Measurements from ENCODE around the gene YIPF2.

YIPF2 gene

DNA sequence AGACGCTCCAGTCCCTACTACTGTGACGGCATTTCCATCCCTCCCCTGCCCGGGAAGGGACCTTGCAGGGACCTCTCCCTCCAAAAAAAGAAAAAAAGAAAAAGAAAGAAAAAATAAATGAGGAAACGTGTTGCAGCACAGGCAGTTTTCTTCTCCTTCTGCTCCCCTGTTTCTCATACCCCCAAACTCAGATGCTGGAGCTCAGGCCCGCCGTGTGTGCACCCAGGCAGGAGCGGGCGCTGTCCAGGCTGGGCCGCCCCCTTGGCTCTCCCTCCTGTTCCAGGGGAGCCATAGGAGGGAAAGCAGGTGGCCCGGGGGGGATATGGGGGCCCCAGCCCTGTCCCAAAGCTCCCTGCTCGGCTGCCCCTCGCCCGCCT is 5.8 kb downstream of the YIPF2 start:
- TF ChIP-seq, protein P1, sequence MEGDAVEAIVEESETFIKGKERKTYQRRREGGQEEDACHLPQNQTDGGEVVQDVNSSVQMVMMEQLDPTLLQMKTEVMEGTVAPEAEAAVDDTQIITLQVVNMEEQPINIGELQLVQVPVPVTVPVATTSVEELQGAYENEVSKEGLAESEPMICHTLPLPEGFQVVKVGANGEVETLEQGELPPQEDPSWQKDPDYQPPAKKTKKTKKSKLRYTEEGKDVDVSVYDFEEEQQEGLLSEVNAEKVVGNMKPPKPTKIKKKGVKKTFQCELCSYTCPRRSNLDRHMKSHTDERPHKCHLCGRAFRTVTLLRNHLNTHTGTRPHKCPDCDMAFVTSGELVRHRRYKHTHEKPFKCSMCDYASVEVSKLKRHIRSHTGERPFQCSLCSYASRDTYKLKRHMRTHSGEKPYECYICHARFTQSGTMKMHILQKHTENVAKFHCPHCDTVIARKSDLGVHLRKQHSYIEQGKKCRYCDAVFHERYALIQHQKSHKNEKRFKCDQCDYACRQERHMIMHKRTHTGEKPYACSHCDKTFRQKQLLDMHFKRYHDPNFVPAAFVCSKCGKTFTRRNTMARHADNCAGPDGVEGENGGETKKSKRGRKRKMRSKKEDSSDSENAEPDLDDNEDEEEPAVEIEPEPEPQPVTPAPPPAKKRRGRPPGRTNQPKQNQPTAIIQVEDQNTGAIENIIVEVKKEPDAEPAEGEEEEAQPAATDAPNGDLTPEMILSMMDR (IDR thresholded peaks at IDR 0.05; ENCODE audit: low read depth, low read length) = no peak
- no peak for DNase-seq (ENCODE audit: low read depth in 2 of 2)
- no peak overlapping the region for H3K4me3 ChIP-seq (replicated peaks in 1 of 2; ENCODE audit: low read depth in 2 of 2, low read length in 2 of 2)

DNA sequence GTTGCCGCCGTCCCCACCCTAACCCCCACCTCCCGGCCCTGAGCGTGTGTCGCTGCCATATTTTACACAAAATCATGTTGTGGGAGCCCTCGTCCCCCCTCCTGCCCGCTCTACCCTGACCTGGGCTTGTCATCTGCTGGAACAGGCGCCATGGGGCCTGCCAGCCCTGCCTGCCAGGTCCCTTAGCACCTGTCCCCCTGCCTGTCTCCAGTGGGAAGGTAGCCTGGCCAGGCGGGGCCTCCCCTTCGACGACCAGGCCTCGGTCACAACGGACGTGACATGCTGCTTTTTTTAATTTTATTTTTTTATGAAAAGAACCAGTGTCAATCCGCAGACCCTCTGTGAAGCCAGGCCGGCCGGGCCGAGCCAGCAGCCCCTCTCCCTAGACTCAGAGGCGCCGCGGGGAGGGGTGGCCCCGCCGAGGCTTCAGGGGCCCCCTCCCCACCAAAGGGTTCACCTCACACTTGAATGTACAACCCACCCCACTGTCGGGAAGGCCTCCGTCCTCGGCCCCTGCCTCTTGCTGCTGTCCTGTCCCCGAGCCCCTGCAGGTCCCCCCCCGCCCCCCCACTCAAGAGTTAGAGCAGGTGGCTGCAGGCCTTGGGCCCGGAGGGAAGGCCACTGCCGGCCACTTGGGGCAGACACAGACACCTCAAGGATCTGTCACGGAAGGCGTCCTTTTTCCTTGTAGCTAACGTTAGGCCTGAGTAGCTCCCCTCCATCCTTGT is 6.4 kb downstream of the YIPF2 start:
- no peak overlapping the region for H3K4me3 ChIP-seq (replicated peaks in 1 of 2; ENCODE audit: low read depth in 2 of 2, low read length in 2 of 2)
- TF ChIP-seq, protein P1 (IDR thresholded peaks at IDR 0.05; ENCODE audit: low read depth, low read length) = no peak
- DNase-seq (ENCODE audit: low read depth in 2 of 2) = no peak

DNA sequence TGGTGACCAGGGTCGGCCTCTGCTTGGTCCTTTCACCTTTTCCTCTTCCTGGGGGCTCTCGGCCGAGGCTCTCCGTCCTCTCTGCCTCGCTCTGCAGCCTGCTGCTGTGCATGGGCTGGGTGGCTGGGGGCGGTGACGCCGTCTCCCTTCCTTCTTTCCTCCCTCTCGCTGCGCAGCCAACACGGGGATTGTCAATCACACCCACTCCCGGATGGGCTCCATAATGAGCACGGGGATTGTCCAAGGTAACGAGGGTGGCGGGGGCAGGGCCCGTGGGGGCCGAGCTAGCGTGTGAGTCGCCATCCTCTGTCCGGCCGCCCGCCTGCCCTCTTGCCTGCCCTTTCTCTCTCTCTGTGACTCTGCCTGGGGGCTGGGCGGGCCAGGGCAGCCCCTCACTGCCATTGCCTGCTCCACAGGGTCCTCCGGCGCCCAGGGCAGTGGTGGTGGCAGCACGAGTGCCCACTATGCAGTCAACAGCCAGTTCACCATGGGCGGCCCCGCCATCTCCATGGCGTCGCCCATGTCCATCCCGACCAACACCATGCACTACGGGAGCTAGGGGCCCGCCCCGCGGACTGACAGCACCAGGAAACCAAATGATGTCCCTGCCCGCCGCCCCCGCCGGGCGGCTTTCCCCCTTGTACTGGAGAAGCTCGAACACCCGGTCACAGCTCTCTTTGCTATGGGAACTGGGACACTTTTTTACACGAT is 7.1 kb downstream of the YIPF2 start:
- DNase-seq (ENCODE audit: low read depth in 2 of 2) = no peak
- TF ChIP-seq, protein P1 (IDR thresholded peaks at IDR 0.05; ENCODE audit: low read depth, low read length) = no peak
- H3K4me3 ChIP-seq (replicated peaks in 1 of 2; ENCODE audit: low read depth in 2 of 2, low read length in 2 of 2) = no peak overlapping the region

DNA sequence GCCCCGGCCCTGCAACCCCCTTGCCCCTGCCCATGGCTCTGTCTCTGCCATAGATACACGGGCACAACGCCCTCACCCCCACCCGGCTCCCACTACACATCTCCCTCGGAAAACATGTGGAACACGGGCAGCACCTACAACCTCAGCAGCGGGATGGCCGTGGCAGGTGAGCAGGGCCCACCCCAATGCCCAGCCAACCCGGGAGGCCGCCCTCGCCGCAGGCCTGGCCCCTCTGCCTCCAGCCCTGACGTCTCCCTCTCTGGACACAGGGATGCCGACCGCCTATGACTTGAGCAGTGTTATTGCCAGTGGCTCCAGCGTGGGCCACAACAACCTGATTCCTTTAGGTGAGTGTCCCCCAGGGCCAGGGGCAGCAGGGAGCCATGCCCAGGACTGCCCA is 7.7 kb downstream of the YIPF2 start:
- no peak overlapping the region for H3K4me3 ChIP-seq (replicated peaks in 1 of 2; ENCODE audit: low read depth in 2 of 2, low read length in 2 of 2)
- TF ChIP-seq, protein P1 (IDR thresholded peaks at IDR 0.05; ENCODE audit: low read depth, low read length) = no peak
- no peak for DNase-seq (ENCODE audit: low read depth in 2 of 2)

DNA sequence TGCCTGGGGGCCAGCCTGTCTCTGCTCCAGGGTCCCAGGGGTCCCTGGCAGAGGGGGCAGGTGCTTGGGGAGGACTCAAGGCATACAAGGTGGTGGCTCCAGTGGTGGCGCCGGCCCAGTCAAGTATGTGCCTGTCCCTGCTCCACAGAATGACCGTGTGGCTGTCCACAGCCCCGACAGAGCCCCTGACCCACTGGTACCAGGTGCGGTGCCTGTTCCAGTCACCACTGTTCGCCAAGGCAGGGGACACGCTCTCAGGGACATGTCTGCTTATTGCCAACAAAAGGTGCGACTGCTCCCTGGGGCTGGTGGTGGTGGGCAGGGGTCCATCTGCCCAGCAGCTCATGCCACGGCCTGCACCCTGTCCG is 8.2 kb downstream of the YIPF2 start:
- H3K4me3 ChIP-seq (replicated peaks in 1 of 2; ENCODE audit: low read depth in 2 of 2, low read length in 2 of 2) = no peak overlapping the region
- DNase-seq (ENCODE audit: low read depth in 2 of 2) = no peak
- TF ChIP-seq, protein P1 (IDR thresholded peaks at IDR 0.05; ENCODE audit: low read depth, low read length) = no peak

DNA sequence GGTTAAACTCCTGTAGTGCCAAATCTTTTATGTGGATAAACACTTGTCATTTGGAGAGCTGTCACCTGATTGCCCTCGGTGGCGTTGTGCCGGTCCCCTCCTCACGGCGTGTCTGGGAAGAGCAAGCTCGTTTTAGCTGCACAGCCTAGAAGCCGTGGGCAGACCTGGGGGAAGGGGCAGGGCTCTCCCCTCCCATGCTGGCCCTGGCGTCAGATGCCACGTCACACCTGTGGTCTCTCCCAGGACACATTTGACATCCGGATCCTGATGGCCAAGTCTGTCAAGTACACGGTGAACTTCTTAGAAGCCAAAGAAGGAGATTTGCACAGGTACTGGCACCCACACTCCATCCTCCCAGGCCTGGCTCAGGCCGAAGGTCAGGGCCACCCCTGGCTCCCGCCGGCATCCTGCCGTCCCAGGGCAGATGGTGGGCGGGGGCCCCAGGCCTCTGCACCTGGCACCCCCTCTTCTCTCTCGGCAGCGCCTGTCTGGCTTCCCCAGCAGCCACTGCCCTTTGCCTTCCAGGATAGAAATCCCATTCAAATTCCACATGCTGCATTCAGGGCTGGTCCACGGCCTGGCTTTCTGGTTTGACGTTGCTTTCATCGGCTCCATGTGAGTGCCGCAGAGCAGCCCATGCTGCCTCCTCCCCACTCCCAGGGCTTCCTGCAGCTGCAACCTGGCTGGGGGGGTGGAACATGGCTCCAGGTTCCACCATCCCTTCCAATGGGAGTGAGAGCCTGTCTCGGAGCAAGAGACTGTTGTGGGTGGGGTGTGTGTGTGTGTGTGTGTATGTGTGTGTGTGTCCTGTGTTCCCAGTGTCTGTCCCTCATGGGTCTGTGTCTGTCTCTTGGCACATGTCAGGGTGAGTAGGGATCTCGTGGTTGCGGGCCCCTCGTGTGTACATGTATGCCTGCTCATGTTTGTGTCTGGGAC is 8.8 kb downstream of the YIPF2 start:
- no peak overlapping the region for H3K4me3 ChIP-seq (replicated peaks in 1 of 2; ENCODE audit: low read depth in 2 of 2, low read length in 2 of 2)
- TF ChIP-seq, protein P1 (IDR thresholded peaks at IDR 0.05; ENCODE audit: low read depth, low read length) = no peak
- no peak for DNase-seq (ENCODE audit: low read depth in 2 of 2)
